PC-9 (cell line): ENCODE data around the gene IKZF2. TPM values are rescaled to one million over a fixed set of nuclear protein-coding genes. Genes with fewer than 3 reads are reported as not detected.

ENCODE experiments used
- BruUV-seq: library from RNA; stranded (reverse); fragments of 400-500 nt; replicated peaks from 2 replicates; lab custom pipeline; 2021; lab: Mats Ljungman, UMichigan
- CTCF ChIA-PET: fragments of 300-600 bp; sonication (Branson Sonifier 250); formaldehyde crosslinking; loops from one replicate; lab custom pipeline; 2022; ENCODE audit warnings: antibody characterized with exemption; lab: Charles Lee
- POLR2A ChIA-PET: fragments of 300-600 bp; sonication (Branson Sonifier 250); formaldehyde crosslinking; loops from one replicate; lab custom pipeline; 2022; ENCODE audit warnings: antibody characterized with exemption; ENCODE audit not compliant: unreplicated experiment; lab: Charles Lee
- DNase-seq, 2 experiments: peaks; one replicate each; pipeline versions ENCODE4 v3.0.0 to v3.0.0-alpha.2; 2015 to 2022; ENCODE audit warnings: mixed read lengths in 1 of 2
- H2AFZ ChIP-seq: fragments of 200-600 bp; sonication (generic); 2 replicates; pipeline ENCODE4 v1.8.1; 2017; ENCODE audit warnings: antibody characterized with exemption
- H3F3A ChIP-seq: fragments of 200-600 bp; sonication (generic); 2 replicates; pipeline ENCODE4 v1.8.1; 2017; ENCODE audit warnings: antibody characterized with exemption, mild to moderate bottlenecking, low read depth; ENCODE audit not compliant: insufficient read depth
- H3K27ac ChIP-seq: fragments of 200-600 bp; sonication (generic); 2 replicates; pipeline ENCODE4 v1.6.1; 2016; ENCODE audit warnings: mixed run types
- H3K27me3 ChIP-seq: fragments of 200-600 bp; sonication (generic); 2 replicates; pipeline ENCODE4 v1.6.1; 2016; ENCODE audit warnings: low read depth, mixed run types; ENCODE audit not compliant: insufficient read depth
- H3K36me3 ChIP-seq: fragments of 200-600 bp; sonication (generic); 2 replicates; pipeline ENCODE4 v1.6.1; 2016; ENCODE audit warnings: low read depth, mixed run types
- H3K4me1 ChIP-seq: fragments of 200-600 bp; sonication (generic); replicated peaks from 2 replicates; pipeline ENCODE4 v1.6.1; 2016; ENCODE audit warnings: mixed run types; ENCODE audit not compliant: insufficient read depth
- H3K4me2 ChIP-seq: fragments of 200-600 bp; sonication (generic); 2 replicates; pipeline ENCODE4 v1.6.1; 2017; ENCODE audit warnings: mixed run types
- H3K4me3 ChIP-seq: fragments of 200-600 bp; sonication (generic); 2 replicates; pipeline ENCODE4 v1.6.1; 2016; ENCODE audit warnings: mixed run types
- H3K79me2 ChIP-seq: fragments of 200-600 bp; sonication (generic); 2 replicates; pipeline ENCODE4 v1.6.1; 2017; ENCODE audit warnings: low read depth, mixed run types
- H3K9me2 ChIP-seq: fragments of 200-600 bp; sonication (generic); 2 replicates; pipeline ENCODE4 v1.8.1; 2017; ENCODE audit warnings: mild to moderate bottlenecking; ENCODE audit not compliant: insufficient read depth
- H3K9me3 ChIP-seq: fragments of 200-600 bp; sonication (generic); 2 replicates; pipeline ENCODE4 v1.8.1; 2016; ENCODE audit warnings: low read depth; ENCODE audit not compliant: insufficient read depth
- H4K20me1 ChIP-seq: fragments of 200-600 bp; sonication (generic); 2 replicates; pipeline ENCODE4 v1.8.1; 2017; ENCODE audit not compliant: insufficient read depth
- EZH2 ChIP-seq: fragments of 200-600 bp; sonication (generic); IDR thresholded peaks from 2 replicates; pipeline ENCODE4 v1.8.0; 2017; ENCODE audit warnings: antibody characterized with exemption, low read depth
- intact Hi-C: fragments of 100-400 bp; cut with micrococcal nuclease; formaldehyde crosslinking; loops from one replicate; pipeline ENCODE4 v1.10.0; 2022; ENCODE audit not compliant: unreplicated experiment
- total RNA-seq: library from RNA; stranded (reverse); gene quantifications from 2 replicates; pipeline ENCODE4 v1.2.3, GENCODE V29; 2021
- TF ChIP-seq, protein P1 (sequence below): fragments of 200-600 bp; sonication (generic); conservative IDR thresholded peaks from 2 replicates; pipeline ENCODE4 v1.6.1; 2017; ENCODE audit warnings: mixed run types, antibody characterized with exemption, mild to moderate bottlenecking, moderate library complexity

Gene IKZF2
- total RNA-seq, 1 experiment from 2014 or later, result 28.3 TPM

DNA sequence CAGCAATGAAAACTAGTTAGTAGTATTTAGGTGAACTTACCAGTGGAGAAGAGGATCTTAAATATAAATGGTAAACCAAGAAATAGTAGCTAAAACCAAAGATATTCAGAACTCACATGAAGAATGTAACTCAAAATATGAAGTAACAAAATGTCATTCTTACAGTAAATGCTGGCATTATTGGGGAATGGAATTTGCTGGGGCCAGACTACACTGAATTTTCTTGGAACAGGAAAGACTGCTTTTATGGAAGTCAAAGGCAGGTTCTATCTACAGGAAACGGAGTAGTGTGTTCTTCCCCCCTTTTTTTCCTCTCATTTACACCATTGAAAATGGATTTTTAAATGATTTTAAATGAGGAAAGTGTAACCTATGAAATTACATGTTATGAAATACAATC is 188.7 kb downstream of the IKZF2 start:
- Histone ChIP-seq H3K27ac (no peak overlapping the region), H3K4me1 (peaks cover 19% of the 10 kb centered on the region), H3K79me2 (no peaks in the 10 kb centered on the region), H3K4me3 (no peak overlapping the region), H3K27me3 (no peaks in the 10 kb centered on the region), H3F3A (no peaks in the 10 kb centered on the region), H3K9me3 (0 out of 2 replicates have a peak, but pooled peaks cover 6% of the 10 kb centered on the region), H3K4me2 (no peak overlapping the region), H3K36me3 (peaks cover 4% of the 10 kb centered on the region; the same call in 1 of the 2 replicates), H4K20me1 (no peaks in the 10 kb centered on the region), H2AFZ (no peak overlapping the region), H3K9me2 (no peaks in the 10 kb centered on the region)
- intact Hi-C loops, result no loop called here
- TF ChIP-seq, protein P1, sequence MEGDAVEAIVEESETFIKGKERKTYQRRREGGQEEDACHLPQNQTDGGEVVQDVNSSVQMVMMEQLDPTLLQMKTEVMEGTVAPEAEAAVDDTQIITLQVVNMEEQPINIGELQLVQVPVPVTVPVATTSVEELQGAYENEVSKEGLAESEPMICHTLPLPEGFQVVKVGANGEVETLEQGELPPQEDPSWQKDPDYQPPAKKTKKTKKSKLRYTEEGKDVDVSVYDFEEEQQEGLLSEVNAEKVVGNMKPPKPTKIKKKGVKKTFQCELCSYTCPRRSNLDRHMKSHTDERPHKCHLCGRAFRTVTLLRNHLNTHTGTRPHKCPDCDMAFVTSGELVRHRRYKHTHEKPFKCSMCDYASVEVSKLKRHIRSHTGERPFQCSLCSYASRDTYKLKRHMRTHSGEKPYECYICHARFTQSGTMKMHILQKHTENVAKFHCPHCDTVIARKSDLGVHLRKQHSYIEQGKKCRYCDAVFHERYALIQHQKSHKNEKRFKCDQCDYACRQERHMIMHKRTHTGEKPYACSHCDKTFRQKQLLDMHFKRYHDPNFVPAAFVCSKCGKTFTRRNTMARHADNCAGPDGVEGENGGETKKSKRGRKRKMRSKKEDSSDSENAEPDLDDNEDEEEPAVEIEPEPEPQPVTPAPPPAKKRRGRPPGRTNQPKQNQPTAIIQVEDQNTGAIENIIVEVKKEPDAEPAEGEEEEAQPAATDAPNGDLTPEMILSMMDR, result no peak
- no peak for TF ChIP-seq EZH2
- DNase-seq, result no peak
- BruUV-seq, result no TSS peak
- ChIA-PET POLR2A (no interaction called here), CTCF (no interaction called here)

DNA sequence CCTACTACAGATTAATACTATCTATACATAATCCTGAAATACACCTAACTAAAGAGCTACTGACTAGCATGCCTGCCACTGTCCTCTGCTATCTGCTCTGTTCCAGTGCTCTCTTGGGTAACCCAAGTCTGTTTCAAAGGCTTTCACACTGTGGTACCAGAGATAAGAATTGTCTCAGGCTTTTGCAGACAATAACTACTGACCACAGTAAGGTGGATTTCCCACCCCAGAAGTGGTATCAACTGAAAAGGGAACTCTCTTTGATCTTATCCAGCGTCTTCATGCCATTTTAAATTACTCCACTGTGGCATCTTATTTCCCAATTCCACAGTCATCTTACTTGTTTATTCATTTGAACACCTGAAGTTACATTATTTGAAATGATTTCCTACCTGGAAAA is 190.2 kb downstream of the IKZF2 start:
- no TSS peak for BruUV-seq
- H3K27me3 ChIP-seq, result no peaks in the 10 kb centered on the region
- no peaks in the 10 kb centered on the region for H3K79me2 ChIP-seq
- no peak overlapping the region for H3K4me3 ChIP-seq
- intact Hi-C loops, result no loop called here
- H3K9me3 ChIP-seq, result 0 out of 2 replicates have a peak, but pooled peaks cover 6% of the 10 kb centered on the region
- no peak for DNase-seq
- no peak overlapping the region for H2AFZ ChIP-seq
- H3K4me2 ChIP-seq, result no peak overlapping the region
- TF ChIP-seq, protein P1, result no peak
- no peak for TF ChIP-seq EZH2
- H3K4me1 ChIP-seq, result peaks cover 33% of the 10 kb centered on the region
- H3K27ac ChIP-seq, result no peak overlapping the region
- CTCF ChIA-PET, result no interaction called here
- POLR2A ChIA-PET, result no interaction called here
- peaks cover 4% of the 10 kb centered on the region; the same call in 1 of the 2 replicates for H3K36me3 ChIP-seq
- H4K20me1 ChIP-seq, result no peaks in the 10 kb centered on the region
- H3F3A ChIP-seq, result peaks cover 10% of the 10 kb centered on the region; the same call in 1 of the 2 replicates
- no peaks in the 10 kb centered on the region for H3K9me2 ChIP-seq

DNA sequence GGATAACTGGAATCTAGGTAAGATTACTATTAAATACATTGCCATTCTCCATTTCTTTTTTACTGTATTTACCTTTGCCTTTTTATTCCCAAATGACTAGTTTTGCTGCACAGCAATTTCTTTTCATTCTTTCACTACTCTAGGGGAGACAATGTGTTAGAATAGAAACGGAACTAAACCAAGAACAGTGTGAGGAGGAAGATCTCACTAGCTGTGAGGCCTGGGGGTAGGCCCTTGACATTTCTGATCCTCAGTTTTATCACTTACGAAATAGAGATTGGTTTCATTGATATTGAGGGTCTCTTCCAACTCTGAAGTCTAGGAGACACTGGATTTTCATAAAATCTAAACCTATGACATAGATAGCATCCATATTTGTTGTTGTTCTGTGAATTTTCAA is 191.1 kb downstream of the IKZF2 start:
- H4K20me1 ChIP-seq, result no peaks in the 10 kb centered on the region
- peaks cover 16% of the 10 kb centered on the region; the same call in 1 of the 2 replicates for H3F3A ChIP-seq
- no peaks in the 10 kb centered on the region for H3K79me2 ChIP-seq
- H3K9me3 ChIP-seq, result 0 out of 2 replicates have a peak, but pooled peaks cover 6% of the 10 kb centered on the region
- intact Hi-C loops, result no loop called here
- H3K4me1 ChIP-seq, result peaks cover 42% of the 10 kb centered on the region
- CTCF ChIA-PET, result no interaction called here
- H3K27me3 ChIP-seq, result no peaks in the 10 kb centered on the region
- TF ChIP-seq EZH2, result no peak
- TF ChIP-seq, protein P1, result no peak
- no peak for DNase-seq
- BruUV-seq, result no TSS peak
- POLR2A ChIA-PET, result no interaction called here
- no peak overlapping the region for H3K4me2 ChIP-seq
- H3K4me3 ChIP-seq, result no peak overlapping the region
- H3K36me3 ChIP-seq, result peaks cover 4% of the 10 kb centered on the region; the same call in 1 of the 2 replicates
- no peaks in the 10 kb centered on the region for H3K9me2 ChIP-seq
- no peak overlapping the region for H2AFZ ChIP-seq
- H3K27ac ChIP-seq, result no peak overlapping the region
